GM21717 (cell line): ENCODE results near the gene PPP1R3E.
"Not testable (repeated sequence)": the region's sequence is repeated elsewhere in the genome, so short reads cannot be mapped to it uniquely, and the experiment has no call there.

ENCODE experiments used
- ATAC-seq: cut with Tn5 transposase; IDR thresholded peaks from one replicate; pipeline ENCODE4 v1.9.1; 2021; ENCODE audit warnings: mild to moderate bottlenecking, moderate library complexity; ENCODE audit not compliant: unreplicated experiment

Gene PPP1R3E

DNA sequence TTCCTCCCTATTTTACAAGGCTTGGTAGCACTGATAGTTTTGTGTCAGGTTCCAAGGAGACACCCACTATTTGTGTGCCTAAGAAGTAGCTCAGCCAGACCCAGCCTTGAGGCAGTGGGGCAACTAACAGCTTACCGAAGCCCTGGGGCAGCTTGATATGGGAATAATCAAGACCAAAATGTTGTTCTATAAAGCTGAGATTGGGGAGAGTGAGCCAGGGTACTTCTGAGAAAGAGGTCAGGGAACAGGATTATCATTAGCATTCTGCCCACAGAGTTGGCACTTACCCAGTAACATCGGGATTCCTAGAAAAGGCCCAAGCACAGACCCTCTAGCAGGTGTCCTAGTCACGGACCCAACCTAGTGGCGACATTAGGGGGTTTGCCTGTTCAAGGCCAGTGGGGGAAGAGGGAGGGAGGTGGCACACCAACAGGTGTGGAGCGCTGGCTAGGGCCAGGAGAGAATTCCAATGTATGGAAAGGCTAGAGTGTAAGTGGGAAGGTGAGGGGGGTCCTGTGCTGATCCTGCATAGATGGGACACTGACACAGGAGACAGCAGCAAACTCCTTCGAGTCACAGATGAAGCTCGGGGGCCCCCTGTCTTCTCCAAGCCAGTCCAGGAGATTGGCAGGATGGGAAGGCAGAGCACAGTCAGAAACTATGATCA, 4.9 kb downstream of the PPP1R3E start:
- ATAC-seq, result no peak

DNA sequence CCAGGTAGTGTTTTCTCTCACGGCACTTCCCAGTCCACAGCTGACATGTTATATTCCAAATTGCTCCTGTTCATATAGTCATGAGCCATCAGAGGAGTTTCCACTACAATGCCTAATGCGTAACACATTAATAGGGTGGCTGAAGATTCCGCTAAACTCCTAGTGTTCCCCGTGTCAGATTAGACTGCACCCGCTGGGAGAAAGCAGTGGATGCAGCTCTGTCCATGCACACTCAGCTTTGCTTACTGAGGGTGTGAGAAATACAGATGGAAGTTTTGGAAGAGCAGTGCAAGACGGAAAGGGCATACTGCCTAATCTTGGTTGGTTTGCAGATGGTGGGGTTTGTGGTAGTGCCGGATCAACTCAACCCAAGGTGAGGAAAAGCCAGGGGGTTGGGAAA, 5.6 kb downstream of the PPP1R3E start:
- no peak for ATAC-seq

DNA sequence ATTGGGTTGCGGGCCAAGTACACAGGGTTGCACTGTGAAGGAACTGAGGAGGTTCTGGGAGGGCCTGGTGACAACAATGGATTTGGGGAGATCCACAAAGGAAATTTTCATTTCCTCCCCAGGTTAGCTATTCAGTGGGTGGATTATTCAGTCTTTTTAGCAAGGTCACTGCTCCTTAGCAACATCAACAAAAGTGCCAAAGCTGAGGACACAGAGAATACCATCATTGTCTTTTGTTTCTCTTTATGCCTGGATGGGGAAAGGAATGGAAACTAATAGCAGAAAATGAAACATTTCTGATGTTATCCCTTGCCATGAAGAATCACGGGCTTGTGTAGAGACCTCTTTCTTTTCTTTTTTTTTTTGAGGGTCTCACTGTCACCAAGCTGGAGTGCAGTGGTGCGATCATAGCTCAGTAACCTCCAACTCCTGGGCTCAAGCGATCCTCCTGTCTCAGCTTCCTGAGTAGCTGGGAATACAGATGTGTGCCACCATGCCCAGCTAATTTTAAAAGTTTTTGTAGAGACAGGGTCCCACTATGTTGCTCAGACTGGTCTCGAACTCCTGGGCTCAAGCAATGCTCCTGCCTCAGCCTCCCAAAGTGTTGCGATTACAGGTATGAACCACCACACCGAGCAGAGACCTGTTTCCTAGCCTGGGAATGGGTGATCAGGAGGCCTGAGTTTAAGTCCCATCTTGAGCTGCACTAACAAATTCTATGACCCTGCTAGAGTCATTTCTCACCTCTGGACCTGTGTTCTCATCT, 6.5 kb downstream of the PPP1R3E start:
- ATAC-seq, result no peak

DNA sequence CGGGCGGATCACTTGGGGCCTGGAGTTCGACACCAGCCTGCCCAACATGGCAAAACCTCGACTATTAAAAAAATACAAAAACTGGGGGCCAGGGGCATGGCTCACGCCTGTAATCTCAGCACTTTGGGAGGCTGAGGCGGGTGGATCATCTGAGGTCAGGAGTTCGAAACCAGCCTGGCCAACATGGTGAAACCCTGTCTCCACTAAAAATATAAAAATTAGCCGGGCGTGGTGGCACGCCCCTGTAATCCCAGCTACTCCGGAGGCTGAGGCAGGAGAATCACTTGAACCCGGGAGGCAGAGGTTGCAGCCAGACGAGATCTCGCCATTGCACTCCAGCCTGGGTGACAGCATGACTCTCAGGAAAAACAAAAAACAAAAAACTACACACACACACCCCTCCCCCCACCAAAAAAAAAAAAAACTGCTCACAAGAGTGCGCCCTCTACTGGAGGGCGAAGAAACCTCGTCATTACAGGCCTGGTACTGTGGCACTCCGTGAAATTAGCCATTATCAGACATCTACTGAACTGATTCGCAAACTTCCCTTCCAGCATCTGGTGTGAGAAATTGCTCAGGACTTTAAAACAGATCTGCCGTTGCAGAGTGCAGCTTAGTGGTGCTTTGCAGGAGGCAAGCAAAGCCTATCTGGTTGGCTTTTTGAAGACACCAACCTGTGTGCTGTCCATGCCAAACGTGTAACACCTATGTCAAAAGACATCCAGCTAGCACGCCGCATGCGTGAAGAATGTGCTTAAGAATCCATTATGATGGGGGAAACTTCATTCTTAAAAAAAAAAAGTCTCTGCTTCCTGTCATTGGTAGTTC, 7.7 kb downstream of the PPP1R3E start:
- no peak for ATAC-seq

DNA sequence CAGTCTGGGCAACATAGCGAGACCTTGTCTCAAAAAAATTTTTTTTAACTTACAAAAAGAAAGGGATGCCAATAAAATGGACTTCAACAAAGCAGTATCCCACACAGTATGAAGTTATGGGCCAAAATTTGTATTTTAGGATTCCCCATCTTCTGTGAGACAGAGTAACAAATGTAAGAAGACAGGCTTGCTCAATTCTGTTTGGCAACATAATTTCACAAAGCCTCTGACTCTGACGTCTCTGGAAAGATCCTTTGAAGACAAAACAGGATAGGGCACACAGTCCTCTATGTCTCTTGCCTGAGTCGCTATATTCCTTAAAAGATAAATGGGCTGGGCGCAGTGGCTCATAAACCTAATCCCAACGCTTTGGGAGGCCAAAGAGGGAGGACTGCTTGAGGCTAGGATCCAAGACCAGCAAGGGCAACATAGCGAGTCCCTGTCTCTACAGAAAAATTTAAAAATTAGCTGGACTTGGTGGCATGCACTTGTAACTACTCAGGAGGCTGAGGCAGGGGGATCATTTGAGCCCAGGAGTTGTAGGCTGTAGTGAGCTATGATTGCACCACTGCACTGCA, 15.7 kb downstream of the PPP1R3E start:
- no peak for ATAC-seq

DNA sequence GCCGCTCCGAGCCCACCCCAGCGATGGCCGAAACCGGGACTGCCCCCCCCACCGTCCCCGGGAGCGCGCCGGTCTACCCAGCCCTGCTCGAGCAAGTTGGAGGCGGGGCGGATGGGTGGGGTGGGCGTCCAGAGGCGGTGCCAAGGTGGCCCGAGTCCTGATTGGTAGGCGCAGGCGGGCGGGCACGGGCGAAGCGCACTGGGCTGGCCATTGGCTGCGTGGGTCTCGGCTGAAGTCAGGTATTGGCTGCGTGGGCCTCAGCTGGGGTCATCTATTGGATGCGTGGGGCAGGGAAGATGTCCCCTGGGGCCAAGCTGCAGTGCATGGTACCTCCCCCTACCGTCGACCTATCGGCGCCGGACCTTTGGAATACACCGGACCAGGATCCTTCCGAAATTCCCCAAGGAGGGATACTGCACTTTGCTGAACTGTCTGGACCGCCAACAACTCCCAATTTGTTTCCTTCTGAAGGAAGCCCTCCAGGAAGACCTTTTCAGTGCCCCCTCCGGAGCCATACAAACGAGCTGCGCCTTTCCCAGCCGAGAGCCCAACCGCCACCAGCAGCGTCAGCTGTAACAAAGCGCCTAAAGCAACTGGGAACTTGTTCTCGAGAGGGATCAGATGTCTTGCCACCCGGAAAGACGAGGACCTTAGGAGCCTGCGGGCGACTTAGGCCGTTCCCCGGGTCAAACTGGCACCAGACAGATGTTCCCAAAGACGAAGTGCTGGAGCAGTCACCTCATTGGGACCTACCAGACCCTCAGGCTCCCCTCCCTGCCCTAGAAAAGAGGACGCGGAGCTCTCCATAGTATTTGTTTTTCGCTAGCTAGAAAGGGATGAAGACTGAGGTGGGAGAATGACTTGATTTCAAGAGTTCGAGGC, 16.4 kb downstream of the PPP1R3E start, which contains the start of gene HOMEZ:
Gene HOMEZ (minus strand): TSS at position 113 of the 882 bp plus-strand sequence. CDS start 180 bp downstream, outside the sequence.
- peak; percentile 96 for ATAC-seq

DNA sequence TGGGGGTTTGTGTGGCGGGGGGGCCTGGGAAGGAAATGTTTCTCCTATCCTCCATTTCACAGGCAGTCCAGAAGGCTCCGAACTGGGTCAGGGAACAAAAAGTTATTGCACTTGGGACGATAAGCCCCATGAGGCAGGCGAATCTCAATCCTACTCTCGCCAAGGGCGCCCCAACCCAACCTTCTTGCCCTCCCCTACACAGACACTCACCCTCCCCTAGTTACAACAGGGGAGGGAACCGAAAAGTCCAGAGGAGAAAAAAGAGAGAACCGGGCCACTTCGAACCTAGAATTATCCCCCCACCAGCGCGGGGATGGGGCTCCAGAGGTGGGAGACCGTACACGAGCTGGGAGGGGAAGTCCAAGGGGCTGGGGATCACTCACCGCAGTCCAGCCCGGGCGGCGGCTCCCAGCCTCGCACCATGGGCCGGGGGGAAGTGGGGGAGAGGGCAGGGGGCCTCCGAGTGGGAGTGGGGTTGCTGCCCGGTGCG, 17.1 kb downstream of the PPP1R3E start:
- ATAC-seq, result peak; percentile 17

DNA sequence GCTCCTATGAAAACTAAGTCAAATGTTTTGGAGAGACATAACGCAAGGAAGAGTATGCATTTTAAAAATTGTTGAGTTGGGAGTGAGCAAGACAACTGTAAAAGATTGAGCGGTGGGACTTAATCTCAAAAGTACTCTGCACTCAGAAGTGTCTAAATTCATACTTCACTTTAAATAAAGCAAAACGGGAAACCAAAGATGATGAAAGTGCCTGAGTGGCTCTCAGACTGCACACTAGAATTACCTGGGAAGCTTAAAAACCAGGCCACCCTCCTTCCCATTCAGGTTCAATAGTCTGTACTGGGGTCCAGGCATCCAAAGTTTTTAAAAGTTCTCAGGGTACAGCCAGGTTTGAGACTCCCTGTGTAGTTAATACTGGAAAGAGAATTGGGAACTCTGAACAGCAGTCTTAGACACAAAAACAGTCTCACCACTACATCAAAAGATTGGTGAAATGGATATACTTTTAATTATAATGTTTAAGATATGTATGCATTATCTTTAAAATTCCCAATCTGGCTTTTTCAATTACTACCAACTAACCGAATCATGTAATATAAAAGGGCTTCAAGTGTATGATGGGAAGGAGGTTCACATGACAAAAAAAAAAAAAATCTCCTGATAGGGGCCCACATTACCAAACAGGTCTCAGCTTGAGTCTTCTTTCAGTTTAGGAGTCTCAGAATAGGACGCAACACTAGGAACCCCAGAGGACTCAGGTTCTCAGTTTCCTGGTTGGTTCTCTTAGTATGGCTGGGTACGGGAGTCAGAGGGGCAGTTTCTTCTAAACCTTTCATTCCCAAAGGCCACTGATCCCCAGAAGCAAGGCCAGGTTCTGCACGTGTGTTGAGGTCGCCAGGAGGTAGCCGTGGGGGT, 17.8 kb downstream of the PPP1R3E start:
- no peak for ATAC-seq

DNA sequence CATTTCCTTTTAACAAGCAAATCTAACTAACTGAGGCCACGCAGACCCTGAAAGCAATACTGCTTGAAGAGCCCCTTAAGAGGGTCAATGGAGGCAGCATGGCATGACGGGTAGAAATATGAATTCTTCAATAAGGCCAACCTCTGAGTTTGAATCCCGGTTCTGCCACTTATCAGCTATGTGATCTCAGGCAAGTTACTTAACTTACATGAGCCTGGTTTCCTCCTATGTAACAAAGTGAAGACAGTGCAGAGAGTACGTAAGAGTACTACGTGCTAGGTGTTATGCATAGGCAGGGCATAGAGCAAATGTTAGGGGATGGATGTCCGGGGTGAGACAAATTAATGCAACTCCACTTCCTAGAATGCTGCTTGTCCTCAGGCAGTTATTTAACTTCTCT, 21.4 kb downstream of the PPP1R3E start:
- ATAC-seq, result no peak

DNA sequence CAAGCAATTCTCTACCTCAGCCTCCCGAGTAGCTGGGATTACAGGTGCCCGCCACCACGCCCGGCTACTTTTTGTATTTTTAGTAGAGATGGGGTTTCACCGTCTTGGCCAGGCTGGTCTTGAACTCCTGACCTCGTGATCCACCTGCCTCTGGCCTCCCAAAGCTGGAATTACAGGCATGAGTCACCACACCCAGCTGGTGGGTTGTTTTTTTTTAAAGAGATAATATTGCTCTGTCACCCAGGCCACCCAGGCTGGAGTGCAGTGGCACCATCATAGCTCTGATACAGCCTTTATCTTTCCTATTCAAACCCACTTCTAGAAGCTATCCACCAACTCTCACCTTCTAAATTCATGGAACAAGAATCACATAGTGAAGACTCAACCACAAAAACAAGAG, 24.7 kb downstream of the PPP1R3E start:
- ATAC-seq, result not testable (repeated sequence)

DNA sequence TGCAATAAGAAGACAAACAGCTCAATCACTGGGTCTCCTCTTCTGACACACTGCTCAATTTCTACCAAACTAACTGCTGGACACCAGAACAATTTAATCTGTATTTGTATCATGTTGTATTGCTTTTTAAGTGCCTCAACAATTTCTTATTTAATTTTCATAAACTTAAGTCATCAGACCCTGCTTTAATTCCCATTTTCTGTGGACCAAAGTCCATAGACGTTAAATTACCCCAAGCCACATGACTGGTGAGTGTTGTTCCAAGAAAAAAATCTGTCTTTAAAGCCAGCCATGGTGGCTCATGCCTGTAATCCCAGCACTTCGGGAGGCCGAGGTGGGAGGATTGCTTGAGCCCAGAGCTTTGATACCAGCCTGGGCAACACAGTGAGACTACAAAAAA, 25.5 kb downstream of the PPP1R3E start:
- ATAC-seq, result no peak

DNA sequence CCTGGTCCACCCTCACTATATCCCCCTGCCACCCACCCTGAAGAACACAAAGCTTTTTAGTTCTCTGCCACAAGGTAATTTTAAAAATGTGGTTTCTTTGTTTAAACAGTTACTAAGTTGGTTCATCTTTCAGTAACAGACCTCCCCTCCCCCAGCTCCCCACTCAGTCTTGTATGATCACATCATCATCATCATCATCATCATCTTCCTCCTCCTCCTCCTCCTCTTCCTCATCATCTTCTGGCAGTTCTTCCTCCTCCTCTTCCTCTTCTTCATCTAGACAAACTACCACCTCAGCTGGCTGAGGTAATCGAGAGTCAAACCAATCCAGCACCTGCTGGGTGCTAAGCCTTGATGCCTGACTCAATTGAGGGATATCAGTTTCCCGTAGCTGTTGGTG, 27.2 kb downstream of the PPP1R3E start:
- ATAC-seq, result no peak

DNA sequence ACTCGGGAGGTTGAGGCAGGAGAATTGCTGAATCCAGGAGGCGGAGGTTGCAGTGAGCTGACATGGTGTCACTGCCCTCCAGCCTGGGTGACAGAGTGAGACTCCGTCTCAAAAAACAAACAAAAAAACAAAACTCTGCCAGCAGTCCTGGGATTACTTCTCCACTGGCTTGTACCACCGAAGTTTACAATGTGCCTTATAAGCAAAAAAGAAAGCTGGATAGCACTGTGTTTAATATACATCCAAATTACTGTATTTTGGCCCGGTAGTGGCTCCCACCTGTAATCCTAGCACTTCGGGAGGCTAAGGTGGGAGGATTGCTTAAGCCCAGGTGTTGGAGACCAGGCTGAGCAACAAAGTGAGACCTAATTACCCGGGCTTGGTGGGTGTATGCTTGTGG, 33.5 kb downstream of the PPP1R3E start:
- ATAC-seq, result no peak

DNA sequence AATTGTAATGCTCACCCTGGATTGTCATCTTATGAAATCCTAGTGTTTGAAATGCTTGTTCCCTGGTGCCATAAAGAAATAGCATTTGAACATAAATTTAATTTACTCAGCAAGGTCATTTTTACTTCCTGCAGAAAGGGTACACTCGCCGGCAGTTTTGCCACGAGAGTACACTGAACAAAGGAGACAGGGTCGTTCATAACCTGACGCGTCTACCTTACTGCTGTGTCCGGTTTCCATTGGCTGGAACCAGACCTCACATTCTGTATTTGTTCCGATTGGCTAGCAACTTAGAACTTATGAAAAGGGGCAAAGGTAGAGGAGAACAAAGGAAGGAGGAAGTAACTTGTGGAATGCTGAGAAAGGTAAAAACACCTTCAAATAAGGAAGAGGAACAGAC, 41.8 kb downstream of the PPP1R3E start:
- not testable (repeated sequence) for ATAC-seq

DNA sequence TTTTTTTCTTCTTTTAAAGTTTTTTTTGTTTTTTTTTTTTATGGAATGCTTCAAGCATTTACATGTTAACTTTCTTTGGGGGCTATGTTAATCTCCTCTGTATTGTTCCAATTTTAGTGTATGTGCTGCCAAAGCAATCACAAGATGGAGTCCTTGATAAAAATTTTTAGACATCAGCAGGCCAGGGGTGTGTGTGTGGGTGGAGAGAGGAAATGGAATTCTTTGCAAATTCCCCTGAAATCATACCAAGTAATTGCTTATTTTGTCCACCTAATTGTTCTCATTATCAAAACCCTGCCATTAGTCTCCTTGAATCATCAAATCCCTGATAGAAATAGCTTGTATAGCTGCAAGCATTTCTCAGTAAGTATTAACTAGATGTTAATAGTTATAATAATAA, 43.2 kb downstream of the PPP1R3E start:
- no peak for ATAC-seq

DNA sequence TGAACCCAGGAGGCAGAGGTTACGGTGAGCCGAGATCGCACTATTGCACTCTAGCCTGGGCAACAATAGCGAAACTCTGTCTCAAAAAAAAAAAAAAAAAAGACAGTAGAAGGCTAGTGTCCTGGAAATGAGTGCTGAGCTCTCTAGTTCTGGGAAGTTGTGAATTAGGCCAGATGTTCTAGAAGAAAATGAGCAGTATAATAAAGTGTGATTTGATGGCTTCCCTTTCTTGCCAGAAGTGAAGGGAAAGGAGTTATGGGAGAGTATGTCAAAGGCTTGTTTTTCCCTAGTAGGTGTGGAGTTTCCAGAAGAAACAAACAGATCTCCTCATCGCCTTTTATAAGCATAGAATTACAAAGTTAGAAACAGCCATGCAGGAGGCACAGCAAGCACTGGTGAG, 44.4 kb downstream of the PPP1R3E start:
- ATAC-seq, result no peak

DNA sequence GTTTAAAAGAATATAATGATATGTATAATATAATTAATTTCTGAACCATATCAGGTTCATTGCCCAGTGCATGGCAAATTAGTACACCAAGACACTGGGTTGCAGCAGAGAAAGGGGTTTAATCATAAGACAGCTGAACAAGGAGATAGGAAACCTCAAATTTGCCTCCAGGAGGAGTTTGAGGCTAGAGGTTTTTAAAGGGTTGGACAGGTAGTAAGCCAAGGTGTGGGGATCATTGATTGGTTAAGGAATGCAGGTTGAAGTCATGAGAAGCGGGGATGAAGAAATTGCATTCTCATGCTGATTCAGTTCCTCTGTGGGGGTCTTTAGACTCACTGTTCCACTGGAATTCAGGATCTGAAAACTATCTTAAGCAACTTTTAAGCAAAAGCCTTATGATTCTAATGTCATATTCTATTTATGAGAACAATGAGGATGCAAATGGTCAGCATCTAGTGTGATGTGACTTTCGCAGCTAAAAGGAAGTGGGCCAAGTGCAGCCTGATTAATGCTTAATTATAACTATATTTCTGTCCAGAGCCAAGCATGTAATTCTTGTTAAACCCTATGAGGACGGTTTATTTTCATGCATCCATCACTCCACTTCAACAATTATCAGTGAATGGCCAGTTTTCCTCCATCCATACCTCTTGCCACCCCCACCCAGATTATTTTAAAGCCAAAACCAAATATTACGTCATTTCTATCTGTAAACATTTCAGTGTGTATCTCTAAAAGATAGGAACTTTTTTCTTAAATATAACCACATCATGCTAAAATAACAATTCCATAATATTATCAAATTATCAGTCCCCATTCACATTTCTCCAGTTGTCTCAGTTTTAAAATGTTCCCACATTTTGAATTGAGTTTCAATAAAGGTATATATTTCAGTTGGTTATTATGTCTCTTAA, 50.0 kb downstream of the PPP1R3E start:
- no peak for ATAC-seq

DNA sequence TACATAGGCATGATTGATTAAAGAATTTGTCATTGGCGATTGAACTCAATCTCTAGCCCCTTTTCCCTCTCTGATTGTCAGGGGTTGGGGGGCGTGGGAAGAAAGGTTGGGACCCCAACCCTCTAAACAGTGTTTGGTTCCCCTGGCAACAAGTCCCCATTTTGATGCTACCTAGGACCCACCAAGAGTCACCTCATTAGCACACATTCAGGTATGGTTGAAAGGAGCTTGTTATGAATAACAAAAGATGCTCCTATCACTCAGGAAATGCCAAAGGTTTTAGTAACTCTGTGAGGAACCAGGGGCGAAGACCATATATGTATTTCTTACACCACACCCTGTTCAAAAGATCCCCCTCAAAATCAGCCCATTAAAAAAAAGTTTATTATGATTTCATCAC, 50.7 kb downstream of the PPP1R3E start:
- ATAC-seq, result no peak
